Left ventricle myocardium inferior (tissue), 1 donor: ENCODE measurements around the gene DCUN1D2. TPM values are rescaled to one million over a fixed set of nuclear protein-coding genes. Genes with fewer than 3 reads are reported as not detected.

Source experiments
- DNase-seq: peaks from one replicate; pipeline ENCODE4 v3.0.0-alpha.2; 2020
- H3K27ac ChIP-seq: fragments of 200-600 bp; replicated peaks from 2 replicates; pipeline ENCODE4 v1.8.0; 2021
- H3K27me3 ChIP-seq: fragments of 200-600 bp; 2 replicates; pipeline ENCODE4 v1.8.0; 2021; ENCODE audit warnings: low read depth
- H3K36me3 ChIP-seq: fragments of 200-600 bp; 2 replicates; pipeline ENCODE4 v1.8.0; 2021
- H3K4me1 ChIP-seq: fragments of 200-600 bp; 2 replicates; pipeline ENCODE4 v1.8.0; 2021
- H3K4me3 ChIP-seq: fragments of 200-600 bp; 2 replicates; pipeline ENCODE4 v1.8.0; 2021; ENCODE audit warnings: mild to moderate bottlenecking, moderate library complexity
- H3K9me3 ChIP-seq: fragments of 200-600 bp; replicated peaks from 2 replicates; pipeline ENCODE4 v1.8.0; 2021
- CTCF ChIP-seq: fragments of 200-600 bp; IDR thresholded peaks from 2 replicates; pipeline ENCODE4 v1.8.0; 2021; ENCODE audit warnings: antibody characterized with exemption, mild to moderate bottlenecking, borderline replicate concordance
- intact Hi-C: fragments of 100-400 bp; cut with micrococcal nuclease; formaldehyde crosslinking; loops from one replicate; pipeline ENCODE4 v1.11.0; 2022
- total RNA-seq: library from RNA; stranded (reverse); fragmentation: NEBNext Ultra II Directional; extraction: Animal tissue kit (Norgen Biotek cat#: 25700); gene quantifications from one replicate; pipeline ENCODE4 v1.2.1, GENCODE V29; 2021
- donor health status: DM: no; HTN: yes; CAD: no; lungs with severe emphysema.

DCUN1D2 gene
- total RNA-seq, 1 donor from 2014 or later: 196 TPM

DNA sequence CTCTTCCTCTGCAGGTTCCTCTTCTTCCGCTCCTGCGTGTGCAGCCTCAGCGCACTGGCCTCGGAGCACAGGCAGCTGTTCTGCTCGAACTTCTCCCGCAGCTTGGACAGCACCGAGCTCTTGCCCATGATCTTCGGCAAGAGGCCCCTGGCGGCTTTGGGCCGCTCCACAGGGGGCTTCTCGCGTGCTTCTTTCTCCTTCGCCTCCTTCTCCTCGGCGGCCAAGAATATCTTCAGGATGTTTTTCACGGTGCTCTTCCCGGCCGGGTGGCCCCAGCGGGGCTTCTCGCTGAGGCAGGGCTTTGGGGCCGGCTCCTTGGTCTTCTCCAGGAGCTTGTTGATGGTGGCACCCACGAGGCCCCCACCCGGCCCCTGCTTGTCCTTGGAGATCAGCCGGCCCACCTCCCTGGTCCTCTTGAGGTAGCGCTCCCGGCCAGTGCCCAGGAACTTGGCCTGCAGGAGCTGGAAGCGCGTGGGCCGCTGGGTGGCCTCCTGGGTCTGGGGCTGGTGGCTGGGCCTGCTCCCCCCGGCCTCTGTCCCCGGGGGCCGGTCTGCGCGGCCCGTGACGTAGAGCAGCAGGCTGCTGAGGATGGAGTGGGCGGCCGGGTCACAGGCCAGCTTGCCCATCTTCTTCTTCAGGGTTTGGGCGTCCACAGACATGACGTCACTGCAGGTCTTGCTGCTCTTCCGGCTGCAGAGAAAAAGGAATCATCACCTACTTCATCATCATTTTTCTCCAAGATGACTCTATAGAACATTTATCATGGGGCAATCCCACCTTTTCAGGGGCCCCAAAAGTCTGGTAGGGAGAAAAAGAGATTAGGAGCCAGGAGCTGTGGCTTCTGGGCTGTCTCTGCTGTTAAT is 82.7 kb downstream of the DCUN1D2 start:
- DNase-seq: no peak
- Histone ChIP-seq H3K27me3 (peaks cover 40% of the 10 kb centered on the region), H3K27ac (peak overlapping the region; percentile 97), H3K4me1 (peaks cover 83% of the 10 kb centered on the region), H3K4me3 (no peak overlapping the region), H3K36me3 (no peaks in the 10 kb centered on the region), H3K9me3 (no peaks in the 10 kb centered on the region)
- intact Hi-C loops: no loop called here
- TF ChIP-seq CTCF: no peak

- no peak for DNase-seq
- peak overlapping the region; percentile 97 for H3K27ac ChIP-seq
Measured at GRCh38 chr13:113407103-113407530, 83.4 kb downstream of the DCUN1D2 start.

DNA sequence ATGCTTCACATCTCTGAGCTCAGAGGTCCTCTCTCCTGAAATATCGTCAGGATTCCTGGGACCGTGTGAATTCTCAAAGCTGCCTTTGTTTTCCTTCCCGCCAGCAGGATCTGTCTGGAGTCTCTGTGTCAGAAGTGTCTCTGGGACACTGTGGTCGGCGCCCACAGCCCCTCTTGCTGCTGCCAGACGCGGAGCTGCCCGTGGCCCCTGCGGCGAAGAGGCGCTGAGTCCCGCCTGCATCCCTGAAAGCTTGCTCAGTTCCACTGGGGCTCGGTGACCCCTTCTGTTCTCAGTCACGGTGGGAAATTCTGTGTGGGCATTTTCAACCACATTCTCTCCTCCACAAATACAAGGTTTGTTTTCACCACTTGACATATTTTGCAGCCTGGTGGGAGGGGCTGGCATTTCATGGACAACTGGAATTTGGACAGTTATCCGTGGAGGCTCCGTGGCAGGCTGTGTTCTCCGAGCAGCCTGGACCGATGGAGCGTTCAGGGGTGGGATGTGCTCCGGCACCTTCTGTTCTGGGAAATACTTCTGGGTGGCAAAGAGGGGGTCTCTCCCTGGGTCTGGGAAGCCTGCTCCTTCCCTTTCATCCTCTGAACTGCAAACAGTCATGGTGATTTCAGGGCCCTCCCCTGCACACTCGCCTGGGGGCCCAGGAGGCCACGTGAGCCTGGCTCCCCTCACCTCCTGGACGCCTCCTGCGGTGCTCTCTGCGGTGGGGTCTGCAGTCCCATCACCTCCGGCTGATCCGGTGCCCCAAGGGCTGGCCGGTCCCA is 84.0 kb downstream of the DCUN1D2 start:
- Histone ChIP-seq H3K27me3 (peaks cover 51% of the 10 kb centered on the region), H3K4me3 (no peak overlapping the region), H3K4me1 (peaks cover 91% of the 10 kb centered on the region), H3K9me3 (no peaks in the 10 kb centered on the region), H3K36me3 (no peaks in the 10 kb centered on the region), H3K27ac (peak overlapping the region; percentile 97)
- no peak for DNase-seq
- intact Hi-C loops: no loop called here
- TF ChIP-seq CTCF: no peak

More at GRCh38 chr13:113407103-113407530, 83.4 kb downstream of the DCUN1D2 start:
- Histone ChIP-seq H3K9me3 (no peaks in the 10 kb centered on the region), H3K4me1 (peaks cover 90% of the 10 kb centered on the region), H3K36me3 (no peaks in the 10 kb centered on the region), H3K4me3 (no peak overlapping the region), H3K27me3 (peaks cover 45% of the 10 kb centered on the region)
- intact Hi-C loops: no loop called here
- no peak for TF ChIP-seq CTCF

Other genes starting within 250 kb of the DCUN1D2 start
- 96.1 TPM for gene LAMP1, start 193.5 kb downstream of the DCUN1D2 start, total RNA-seq
- gene GRTP1, start 126.6 kb downstream of the DCUN1D2 start, total RNA-seq: 1.6 TPM
- gene ADPRHL1, start 37.2 kb downstream of the DCUN1D2 start, total RNA-seq: 484 TPM
- gene TFDP1, start 94.0 kb upstream of the DCUN1D2 start, total RNA-seq: 48.7 TPM
- not detected for gene ATP4B, start 167.5 kb upstream of the DCUN1D2 start, total RNA-seq
- gene GRK1, start 176.5 kb upstream of the DCUN1D2 start, total RNA-seq: 0.85 TPM